Upper lobe of left lung (tissue), 6 donors: Measurements from ENCODE around the gene CHRNA4. TPM values are rescaled to one million over a fixed set of nuclear protein-coding genes. Genes with fewer than 3 reads are reported as not detected.

Experiments
- ATAC-seq, 2 donors: fragments of 200-7000 bp; cut with Tn5 transposase; one replicate each; pipeline ENCODE4 v1.9.1; 2022; ENCODE audit warnings: mild to moderate bottlenecking in 2 of 2, moderate library complexity in 2 of 2; ENCODE audit not compliant: low FRiP score in 2 of 2
- DNase-seq, 2 donors: peaks; one replicate each; pipeline ENCODE4 v3.0.0-alpha.2; 2019 to 2020
- H3K27ac ChIP-seq, 4 donors: fragments of 200-600 bp; sonication (generic); one replicate each; pipeline ENCODE4 v1.5.1; 2016 to 2019
- H3K27me3 ChIP-seq, 4 donors: fragments of 200-600 bp; sonication (generic); one replicate each; pipeline ENCODE4 v1.5.1; 2017 to 2019
- H3K36me3 ChIP-seq, 4 donors: fragments of 200-600 bp; sonication (generic); one replicate each; pipeline ENCODE4 v1.5.1; 2016 to 2019
- H3K4me1 ChIP-seq, 4 donors: fragments of 200-600 bp; sonication (generic); one replicate each; pipeline ENCODE4 v1.5.1; 2018 to 2019
- H3K4me3 ChIP-seq, 4 donors: fragments of 200-600 bp; sonication (generic); one replicate each; pipeline ENCODE4 v1.5.1; 2017 to 2019; ENCODE audit warnings: mild to moderate bottlenecking in 2 of 4, moderate library complexity in 1 of 4
- H3K9me3 ChIP-seq, 4 donors: fragments of 200-600 bp; sonication (generic); one replicate each; pipeline ENCODE4 v1.5.1; 2018 to 2019
- EP300 ChIP-seq, 4 donors: sonication (generic); formaldehyde crosslinking; IDR thresholded peaks; one replicate each; pipeline ENCODE4 v1.5.1; 2017; ENCODE audit warnings: antibody characterized with exemption in 4 of 4, control low read depth in 2 of 4
- POLR2A ChIP-seq, 4 donors: fragments of 450-650 bp; IDR thresholded peaks; one replicate each; pipeline ENCODE4 v1.5.1; 2016 to 2017; ENCODE audit warnings: antibody characterized with exemption in 4 of 4, mild to moderate bottlenecking in 2 of 4
- POLR2AphosphoS5 ChIP-seq, 2 donors: sonication (generic); formaldehyde crosslinking; IDR thresholded peaks; one replicate each; pipeline ENCODE4 v1.5.1; 2017; ENCODE audit warnings: antibody characterized with exemption in 2 of 2
- WGBS, 2 donors: methylation state at CpG; one replicate each; pipeline ENCODE4 v1.1.5; 2017 to 2018; 5-methylcytosine and 5-hydroxymethylcytosine counted together
- total RNA-seq, 6 donors: library from RNA; depleted of rRNA in 4 of 6; stranded (reverse); fragments of >200 nt in 4 of 6; gene quantifications; one replicate each; pipeline versions ENCODE4 v1.1.0 to v1.2.1, GENCODE V29; 2016 to 2021
- TF ChIP-seq, protein P1 (sequence below), 6 experiments: fragments of 450-650 bp in 4 of 6; fragments of 200-600 bp in 2 of 6; sonication (generic) in 2 of 6; IDR thresholded peaks; one replicate each; pipeline ENCODE4 v1.5.1; 2016 to 2019; ENCODE audit warnings: antibody characterized with exemption in 6 of 6
- donor health status: DM: no; HTN: no; CAD: no; lungs with moderate emphysema.
- donor health status: DM: no; HTN: yes; CAD: no; lungs with severe emphysema.

CHRNA4 gene
- total RNA-seq, 6 donors from 2014 or later: 0.10 TPM; not detected in 5

DNA sequence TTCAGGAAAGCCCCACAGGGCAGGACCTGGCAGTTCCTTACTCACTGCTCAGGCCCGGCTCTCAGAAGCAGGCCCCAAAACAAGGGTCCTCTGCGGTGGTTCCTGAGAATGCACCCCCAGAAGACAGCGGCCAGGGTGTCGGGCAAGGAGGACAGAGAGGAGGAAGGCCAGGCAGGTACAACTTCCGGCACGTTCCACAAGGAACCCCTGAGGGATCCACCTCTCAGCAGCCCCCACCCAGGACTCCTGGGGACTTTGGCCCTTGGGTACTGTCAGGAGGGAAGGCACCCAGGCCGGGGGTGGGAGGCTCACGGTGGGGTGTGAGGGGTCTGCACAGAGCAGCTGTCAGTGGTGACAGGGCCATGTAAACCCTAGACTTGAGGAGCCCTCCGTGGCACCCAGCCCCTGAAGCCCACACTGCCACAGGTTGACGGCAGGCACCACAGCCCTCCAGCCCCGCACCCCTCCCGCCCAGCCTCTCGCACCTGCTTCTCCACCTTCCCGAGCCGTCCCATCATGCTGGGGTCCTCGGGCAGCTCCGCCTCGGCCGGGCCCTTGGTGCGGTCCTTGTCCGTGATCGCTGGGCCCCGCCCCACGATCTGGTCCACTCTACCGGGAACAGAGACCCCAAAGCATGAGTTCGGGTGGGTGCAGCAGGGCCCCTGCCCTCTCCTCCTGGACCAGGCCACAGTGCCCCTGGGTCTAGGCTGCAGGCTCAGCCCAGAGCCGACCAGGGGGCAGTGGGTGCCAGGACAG lies 47.0 kb upstream of the CHRNA4 start:
- Histone ChIP-seq H3K9me3 (no peaks in the 10 kb centered on the region), H3K4me3 (no peak overlapping the region), H3K4me1 (no peaks in the 10 kb centered on the region), H3K27ac (no peak overlapping the region), H3K27me3 (no peaks in the 10 kb centered on the region), H3K36me3 (no peaks in the 10 kb centered on the region)
- ATAC-seq (no peak), DNase-seq (peak in 1 of 2 donors; percentile 80)
- TF ChIP-seq POLR2A (IDR thresholded peaks at IDR 0.05): no peak
- WGBS, 2 donors: 92 to 94% methylated on average over 20 to 24 of the region's 27 CpGs

DNA sequence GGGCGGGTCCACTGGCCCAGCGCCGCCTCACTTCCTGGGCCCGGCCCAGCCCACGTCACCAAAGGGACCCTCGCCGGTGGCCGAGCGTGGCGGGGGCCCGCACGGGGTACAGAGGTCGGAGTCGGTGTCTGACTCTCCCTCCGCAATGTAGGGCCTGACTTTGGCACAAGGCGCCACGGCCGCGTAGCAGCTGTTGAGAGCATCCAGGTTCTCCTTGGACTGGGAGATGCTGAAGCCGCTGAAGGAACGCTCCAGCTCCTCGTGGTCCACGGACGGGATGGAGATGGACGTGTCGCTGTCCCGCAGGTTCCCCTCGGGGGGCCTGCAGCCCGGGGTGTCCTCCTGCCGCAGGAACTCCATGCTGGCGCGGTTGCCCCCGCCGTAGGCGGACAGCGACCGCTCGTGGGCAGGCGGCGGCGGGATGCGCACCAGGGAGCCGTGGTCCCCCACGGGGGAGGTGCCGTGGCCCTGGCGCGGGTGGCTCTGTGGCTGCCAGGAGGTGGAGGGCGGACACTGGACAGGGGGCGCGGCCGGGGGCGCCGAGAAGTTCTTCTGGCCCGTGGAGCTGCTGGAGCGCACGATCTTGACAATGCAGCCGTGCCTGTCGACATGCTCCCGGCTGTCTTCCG lies 45.6 kb upstream of the CHRNA4 start:
- Histone ChIP-seq H3K4me1 (no peaks in the 10 kb centered on the region), H3K27ac (no peak overlapping the region), H3K36me3 (no peaks in the 10 kb centered on the region), H3K4me3 (no peak overlapping the region), H3K27me3 (no peaks in the 10 kb centered on the region), H3K9me3 (no peaks in the 10 kb centered on the region)
- DNase-seq: peak in 1 of 2 donors; percentile 84
- WGBS, 2 donors: 91 to 94% methylated on average over 15 to 60 of the region's 60 CpGs
- no peak for ATAC-seq
- no peak for TF ChIP-seq EP300 (IDR thresholded peaks at IDR 0.05)
- TF ChIP-seq, protein P1, sequence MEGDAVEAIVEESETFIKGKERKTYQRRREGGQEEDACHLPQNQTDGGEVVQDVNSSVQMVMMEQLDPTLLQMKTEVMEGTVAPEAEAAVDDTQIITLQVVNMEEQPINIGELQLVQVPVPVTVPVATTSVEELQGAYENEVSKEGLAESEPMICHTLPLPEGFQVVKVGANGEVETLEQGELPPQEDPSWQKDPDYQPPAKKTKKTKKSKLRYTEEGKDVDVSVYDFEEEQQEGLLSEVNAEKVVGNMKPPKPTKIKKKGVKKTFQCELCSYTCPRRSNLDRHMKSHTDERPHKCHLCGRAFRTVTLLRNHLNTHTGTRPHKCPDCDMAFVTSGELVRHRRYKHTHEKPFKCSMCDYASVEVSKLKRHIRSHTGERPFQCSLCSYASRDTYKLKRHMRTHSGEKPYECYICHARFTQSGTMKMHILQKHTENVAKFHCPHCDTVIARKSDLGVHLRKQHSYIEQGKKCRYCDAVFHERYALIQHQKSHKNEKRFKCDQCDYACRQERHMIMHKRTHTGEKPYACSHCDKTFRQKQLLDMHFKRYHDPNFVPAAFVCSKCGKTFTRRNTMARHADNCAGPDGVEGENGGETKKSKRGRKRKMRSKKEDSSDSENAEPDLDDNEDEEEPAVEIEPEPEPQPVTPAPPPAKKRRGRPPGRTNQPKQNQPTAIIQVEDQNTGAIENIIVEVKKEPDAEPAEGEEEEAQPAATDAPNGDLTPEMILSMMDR (IDR thresholded peaks at IDR 0.05): no peak
- TF ChIP-seq POLR2A (IDR thresholded peaks at IDR 0.05): no peak
- TF ChIP-seq POLR2AphosphoS5 (IDR thresholded peaks at IDR 0.05): no peak

DNA sequence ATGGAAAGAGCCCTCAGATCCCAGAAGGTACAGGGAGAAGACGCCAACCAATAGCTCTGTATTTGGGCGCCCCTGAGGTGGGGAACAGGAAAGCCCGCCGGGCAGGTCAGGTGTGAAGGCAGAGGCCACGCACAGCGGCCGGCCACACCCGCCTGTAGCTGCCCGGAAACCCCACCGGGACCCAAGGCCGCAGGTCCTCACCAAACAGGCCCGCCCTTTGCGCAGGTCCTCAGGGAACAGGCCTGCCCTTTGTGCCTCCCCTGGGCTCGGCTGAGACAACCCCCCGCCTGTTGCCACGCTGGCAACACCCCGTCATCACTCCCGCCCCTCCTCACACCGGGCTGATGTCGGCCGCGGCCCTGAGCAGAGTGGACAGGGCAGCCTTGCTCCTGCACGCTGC lies 44.9 kb upstream of the CHRNA4 start:
- WGBS, 2 donors: 82 to 100% methylated on average over 1 to 22 of the region's 23 CpGs
- Histone ChIP-seq H3K4me3 (no peak overlapping the region), H3K27me3 (no peaks in the 10 kb centered on the region), H3K9me3 (no peaks in the 10 kb centered on the region), H3K36me3 (no peaks in the 10 kb centered on the region), H3K4me1 (no peaks in the 10 kb centered on the region), H3K27ac (no peak overlapping the region)
- DNase-seq: peak in 1 of 2 donors; percentile 69
- TF ChIP-seq POLR2AphosphoS5 (IDR thresholded peaks at IDR 0.05) (no peak), EP300 (IDR thresholded peaks at IDR 0.05) (no peak), POLR2A (IDR thresholded peaks at IDR 0.05) (no peak)
- TF ChIP-seq, protein P1 (IDR thresholded peaks at IDR 0.05): no peak
- no peak for ATAC-seq

- ATAC-seq (no peak), DNase-seq (peak in 1 of 2 donors; percentile 73)
- Histone ChIP-seq H3K4me1 (no peaks in the 10 kb centered on the region), H3K4me3 (no peak overlapping the region), H3K9me3 (no peaks in the 10 kb centered on the region), H3K36me3 (no peaks in the 10 kb centered on the region), H3K27ac (no peak overlapping the region), H3K27me3 (no peaks in the 10 kb centered on the region)
- 70% methylated on average over 25 of the region's 31 CpGs; no CpG with 5 or more reads in 1 of the 2 donors for WGBS, 2 donors
- TF ChIP-seq, protein P1 (IDR thresholded peaks at IDR 0.05): no peak
- TF ChIP-seq POLR2AphosphoS5 (IDR thresholded peaks at IDR 0.05) (no peak), POLR2A (IDR thresholded peaks at IDR 0.05) (no peak), EP300 (IDR thresholded peaks at IDR 0.05) (no peak)
These were observed 44.1 kb upstream of the CHRNA4 start for GRCh38 chr20:63405102-63405730.
